H1 (cell line): ENCODE results near the gene AIM2. TPM values are rescaled to one million over a fixed set of nuclear protein-coding genes. Genes with fewer than 3 reads are reported as not detected.

Source experiments
- CTCF ChIA-PET: fragments of 300-600 bp; sonication (Branson Sonifier 250); formaldehyde crosslinking; loops from one replicate; lab custom pipeline; 2021; ENCODE audit not compliant: partially characterized antibody; lab: Charles Lee
- POLR2A ChIA-PET: fragments of 300-600 bp; sonication (Branson Sonifier 250); formaldehyde crosslinking; loops from one replicate; lab custom pipeline; 2021; ENCODE audit warnings: inconsistent platforms; ENCODE audit not compliant: partially characterized antibody; lab: Charles Lee
- DNase-seq, 2 experiments: peaks; one replicate each; pipeline versions ENCODE4 v3.0.0 to v3.0.0-alpha.2; 2010 to 2022; ENCODE audit warnings: low spot score in 2 of 2, low read depth in 1 of 2, mixed read lengths in 1 of 2
- FAIRE-seq: peaks from 2 replicates; lab custom pipeline; 2011; peaks lifted over from hg19 to GRCh38; lab: Jason Lieb, UNC
- H2AFZ ChIP-seq: 2 replicates; pipeline ENCODE4 v1.8.1; 2012; ENCODE audit warnings: low read length, inconsistent platforms
- H2AK5ac ChIP-seq: 2 replicates; pipeline ENCODE4 v1.6.1; 2013; ENCODE audit warnings: low read depth, low read length
- H2BK120ac ChIP-seq: replicated peaks from 2 replicates; pipeline ENCODE3; 2013; ENCODE audit warnings: low read depth, low read length, inconsistent platforms
- H2BK12ac ChIP-seq: 2 replicates; pipeline ENCODE4 v1.6.1; 2013; ENCODE audit warnings: low read depth, low read length
- H2BK15ac ChIP-seq: 2 replicates; pipeline ENCODE4 v1.6.1; 2013; ENCODE audit warnings: low read length
- H2BK20ac ChIP-seq: 2 replicates; pipeline ENCODE4 v1.6.1; 2013; ENCODE audit warnings: low read length
- H2BK5ac ChIP-seq: 2 replicates; pipeline ENCODE4 v1.6.1; 2013; ENCODE audit warnings: low read depth, low read length
- H3K14ac ChIP-seq: 2 replicates; pipeline ENCODE4 v1.6.1; 2013; ENCODE audit warnings: inconsistent platforms; ENCODE audit not compliant: insufficient read length
- H3K18ac ChIP-seq: 2 replicates; pipeline ENCODE4 v1.6.1; 2013; ENCODE audit warnings: low read length; ENCODE audit errors: extremely low read depth
- H3K23ac ChIP-seq: 2 replicates; pipeline ENCODE4 v1.6.1; 2013; ENCODE audit warnings: inconsistent platforms; ENCODE audit not compliant: insufficient read length
- H3K23me2 ChIP-seq: 2 replicates; pipeline ENCODE4 v1.6.1; 2013; ENCODE audit warnings: low read depth, low read length
- H3K27ac ChIP-seq: 2 replicates; pipeline ENCODE4 v1.6.1; 2011; ENCODE audit warnings: low read depth, low read length, inconsistent platforms
- H3K27me3 ChIP-seq, 4 experiments: replicated peaks in 1 of 4; 1 replicate in 1 of 4; 2 replicates in 3 of 4; pipeline versions ENCODE4 v1.6.1 to v1.8.1; 2011 to 2013; ENCODE audit warnings: low read length in 3 of 4, mild to moderate bottlenecking in 3 of 4, inconsistent platforms in 2 of 4, mixed read lengths in 2 of 4, moderate library complexity in 1 of 4; ENCODE audit not compliant: control insufficient read depth in 3 of 4, insufficient read depth in 3 of 4; ENCODE audit errors: extremely low read depth in 1 of 4
- H3K36me3 ChIP-seq, 4 experiments: 2 replicates each; pipeline versions ENCODE4 v1.6.1 to v1.8.1; 2011 to 2013; ENCODE audit warnings: mild to moderate bottlenecking in 4 of 4, low read length in 3 of 4, moderate library complexity in 2 of 4, control low read depth in 1 of 4, inconsistent platforms in 1 of 4; ENCODE audit not compliant: insufficient read depth in 4 of 4, control insufficient read depth in 2 of 4
- H3K4ac ChIP-seq: replicated peaks from 2 replicates; pipeline ENCODE3; 2013; ENCODE audit warnings: low read length, low read depth, mixed read lengths, inconsistent platforms; ENCODE audit not compliant: insufficient read length
- H3K4me1 ChIP-seq, 4 experiments: replicated peaks in 1 of 4; 1 replicate in 1 of 4; 2 replicates in 3 of 4; pipeline versions ENCODE4 v1.6.1 to v1.8.1; 2011 to 2013; ENCODE audit warnings: low read length in 3 of 4, inconsistent platforms in 2 of 4, mixed read lengths in 1 of 4; ENCODE audit not compliant: insufficient read depth in 4 of 4, control insufficient read depth in 3 of 4
- H3K4me2 ChIP-seq, 2 experiments: 2 replicates each; pipeline versions ENCODE4 v1.6.1 to v1.8.1; 2011 to 2013; ENCODE audit warnings: low read depth in 2 of 2, low read length in 2 of 2, control low read depth in 1 of 2, inconsistent platforms in 1 of 2, mild to moderate bottlenecking in 1 of 2; ENCODE audit not compliant: insufficient read depth in 1 of 2
- H3K4me3 ChIP-seq, 4 experiments: fragments of 200-600, 300-600 bp in 1 of 4; sonication (generic), shearing (Covaris generic), sonication (Bioruptor Twin) in 1 of 4; 2 replicates each; pipeline versions ENCODE4 v1.5.1 to v1.8.1; 2011 to 2016; ENCODE audit warnings: low read length in 4 of 4, low read depth in 3 of 4, control low read depth in 2 of 4, inconsistent platforms in 2 of 4, mild to moderate bottlenecking in 2 of 4, mixed read lengths in 1 of 4, moderate library complexity in 1 of 4; ENCODE audit not compliant: insufficient read depth in 2 of 4; ENCODE audit errors: extremely low read depth in 1 of 4
- H3K56ac ChIP-seq: replicated peaks from 2 replicates; pipeline ENCODE3; 2013; ENCODE audit warnings: low read depth, mild to moderate bottlenecking, mixed read lengths, low read length, inconsistent platforms; ENCODE audit not compliant: insufficient read length
- H3K79me1 ChIP-seq: 2 replicates; pipeline ENCODE4 v1.6.1; 2013; ENCODE audit warnings: low read depth, low read length, control low read depth
- H3K79me2 ChIP-seq, 2 experiments: 2 replicates each; pipeline versions ENCODE4 v1.6.1 to v1.8.1; 2012 to 2013; ENCODE audit warnings: low read length in 2 of 2, mild to moderate bottlenecking in 2 of 2, inconsistent platforms in 1 of 2; ENCODE audit not compliant: insufficient read depth in 2 of 2, control insufficient read depth in 1 of 2
- H3K9ac ChIP-seq, 4 experiments: replicated peaks in 1 of 4; 1 replicate in 1 of 4; 2 replicates in 3 of 4; pipeline versions ENCODE4 v1.6.1 to v1.8.1; 2011 to 2013; ENCODE audit warnings: low read depth in 3 of 4, low read length in 3 of 4, control low read depth in 2 of 4, mild to moderate bottlenecking in 2 of 4, moderate library complexity in 2 of 4, inconsistent platforms in 1 of 4; ENCODE audit errors: extremely low read depth in 1 of 4
- H3K9me3 ChIP-seq, 2 experiments: 2 replicates each; pipeline versions ENCODE4 v1.6.1 to v1.8.1; 2012 to 2013; ENCODE audit warnings: mild to moderate bottlenecking in 2 of 2, moderate library complexity in 2 of 2, control low read depth in 1 of 2, inconsistent platforms in 1 of 2, low read depth in 1 of 2, low read length in 1 of 2, mixed read lengths in 1 of 2; ENCODE audit not compliant: insufficient read depth in 2 of 2
- H4K20me1 ChIP-seq, 2 experiments: replicated peaks in 1 of 2; 2 replicates each; pipeline versions ENCODE3 to v1.8.1; 2011 to 2013; ENCODE audit warnings: inconsistent platforms in 2 of 2, low read length in 2 of 2, mild to moderate bottlenecking in 1 of 2; ENCODE audit not compliant: insufficient read depth in 2 of 2, control insufficient read depth in 1 of 2
- H4K5ac ChIP-seq: 2 replicates; pipeline ENCODE4 v1.6.1; 2013; ENCODE audit warnings: low read length, low read depth, mixed read lengths, inconsistent platforms; ENCODE audit not compliant: insufficient read length
- H4K8ac ChIP-seq: 2 replicates; pipeline ENCODE4 v1.8.0; 2013; ENCODE audit warnings: mild to moderate bottlenecking, moderate library complexity, low read length, inconsistent platforms; ENCODE audit not compliant: insufficient read depth; ENCODE audit errors: extremely low read depth
- H4K91ac ChIP-seq: replicated peaks from 2 replicates; pipeline ENCODE3; 2013; ENCODE audit warnings: low read length, mixed read lengths, inconsistent platforms; ENCODE audit not compliant: insufficient read length
- CHD2 ChIP-seq: IDR thresholded peaks from 2 replicates; pipeline ENCODE4 v1.6.1; 2012; ENCODE audit warnings: low read length, improper control_type of control experiment
- GTF2F1 ChIP-seq: IDR thresholded peaks from 2 replicates; pipeline ENCODE4 v1.6.1; 2012; ENCODE audit warnings: low read depth, low read length, improper control_type of control experiment, borderline replicate concordance
- KDM4A ChIP-seq: IDR thresholded peaks from one replicate; pipeline ENCODE4 v1.7.1; 2012; ENCODE audit warnings: low read depth, mild to moderate bottlenecking, moderate library complexity, low read length, inconsistent platforms; ENCODE audit not compliant: severe bottlenecking
- MAX ChIP-seq: IDR thresholded peaks from 2 replicates; pipeline ENCODE4 v1.6.1; 2012; ENCODE audit warnings: inconsistent platforms
- NANOG ChIP-seq: IDR thresholded peaks from 2 replicates; pipeline ENCODE4 v1.6.1; 2011; ENCODE audit warnings: low read length, low read depth, mild to moderate bottlenecking, inconsistent platforms; ENCODE audit not compliant: insufficient read depth, poor library complexity, severe bottlenecking
- POLR2AphosphoS5 ChIP-seq: IDR thresholded peaks from 2 replicates; pipeline ENCODE4 v1.6.1; 2011; ENCODE audit warnings: low read depth, low read length
- SIN3A ChIP-seq, 2 experiments: IDR thresholded peaks in 1 of 2; conservative IDR thresholded peaks in 1 of 2; 2 replicates each; pipeline ENCODE4 v1.6.1; 2011 to 2012; ENCODE audit warnings: low read length in 2 of 2, improper control_type of control experiment in 1 of 2, low read depth in 1 of 2, mild to moderate bottlenecking in 1 of 2
- TAF1 ChIP-seq: IDR thresholded peaks from 2 replicates; pipeline ENCODE4 v1.6.1; 2011; ENCODE audit warnings: mild to moderate bottlenecking, low read depth, low read length
- TBP ChIP-seq: IDR thresholded peaks from 2 replicates; pipeline ENCODE4 v1.6.1; 2011; ENCODE audit warnings: low read depth, low read length, improper control_type of control experiment
- ZNF274 ChIP-seq: IDR thresholded peaks from 2 replicates; pipeline ENCODE4 v1.7.0; 2012; ENCODE audit warnings: low read length, borderline replicate concordance; ENCODE audit errors: extremely low read depth
- WGBS, 2 experiments: shearing (Covaris generic) in 1 of 2; methylation state at CpG; one replicate each; pipeline versions ENCODE4 v1.1.6 to v1.1.7; 2013 to 2015; ENCODE audit warnings: low lambda C conversion rate in 2 of 2, mixed read lengths in 2 of 2, inconsistent platforms in 1 of 2, low coverage in 1 of 2, missing lambda C conversion rate in 1 of 2; ENCODE audit not compliant: insufficient replicate concordance in 2 of 2, insufficient coverage in 1 of 2, insufficient read length in 1 of 2; ENCODE audit errors: extremely low coverage in 1 of 2, missing lambda C conversion rate in 1 of 2; 5-methylcytosine and 5-hydroxymethylcytosine counted together
- polyA plus RNA-seq, 7 experiments: library from polyadenylated mRNA; depleted of rRNA in 3 of 7; stranded (reverse) in 5 of 7; unstranded in 2 of 7; fragments of >200 nt in 5 of 7; fragments of 200-250 nt in 2 of 7; gene quantifications; 1 replicate in 5 of 7; 2 replicates in 1 of 7; 4 replicates in 1 of 7; pipeline versions ENCODE4 v1.2.1 to v1.2.3, GENCODE V29; 2011 to 2013; ENCODE audit warnings: missing spikeins in 2 of 7, mixed read lengths in 2 of 7
- total RNA-seq: library from RNA; stranded (reverse); fragmentation: NEBNext Ultra II Directional; extraction: Animal tissue kit (Norgen Biotek cat#: 25700); gene quantifications from 2 replicates; pipeline ENCODE4 v1.2.1, GENCODE V29; 2021

Gene AIM2
- total and polyA plus RNA-seq, 2 of the 8 experiments (the other 6 are each of a cell fraction or from before 2014, with no cell fraction given), result 0.21 to 2.1 TPM

- H3K23ac ChIP-seq, result no peak overlapping the region
- H3K27ac ChIP-seq, result no peak overlapping the region
- no peaks in the 10 kb centered on the region for H3K79me1 ChIP-seq
- no peaks in the 10 kb centered on the region for H3K36me3 ChIP-seq
- no peak overlapping the region for H3K4ac ChIP-seq
- H3K56ac ChIP-seq, result no peak overlapping the region
- H4K91ac ChIP-seq, result no peak overlapping the region
- ChIA-PET POLR2A (no interaction called here), CTCF (no interaction called here)
- TF ChIP-seq ZNF274, result no peak
- TF ChIP-seq TBP, result no peak
- no peak for TF ChIP-seq NANOG
- TF ChIP-seq SIN3A (conservative IDR thresholded peaks at IDR 0.05 in 1 of 2, IDR thresholded peaks at IDR 0.05 in 1 of 2; ENCODE audit: low read depth in 1 of 2, low read length in 2 of 2), result no peak
- no peak for TF ChIP-seq GTF2F1
- no peak for TF ChIP-seq POLR2AphosphoS5
- TF ChIP-seq CHD2, result no peak
- no peak for TF ChIP-seq MAX
- no peak for TF ChIP-seq KDM4A
- TF ChIP-seq TAF1, result no peak
- H2BK12ac ChIP-seq, result no peak overlapping the region
- no peak for DNase-seq
- no peak overlapping the region for H3K9ac ChIP-seq
- H2BK15ac ChIP-seq, result no peak overlapping the region
- no peak overlapping the region for H2AK5ac ChIP-seq
- 64% methylated on average over 3 of the region's 3 CpGs; no CpG with 5 or more reads in 1 of the 2 experiments for WGBS, 2 experiments
- no peak overlapping the region for H3K18ac ChIP-seq
- no peaks in the 10 kb centered on the region for H4K20me1 ChIP-seq
- H3K23me2 ChIP-seq, result no peaks in the 10 kb centered on the region
- no peak overlapping the region for H2BK120ac ChIP-seq
- H3K9me3 ChIP-seq, result no peaks in the 10 kb centered on the region
- no peak overlapping the region for H4K5ac ChIP-seq
- H4K8ac ChIP-seq, result no peak overlapping the region
- no peak overlapping the region for H3K4me3 ChIP-seq
- no peak overlapping the region for H2BK5ac ChIP-seq
- no peaks in the 10 kb centered on the region for H3K4me1 ChIP-seq
- no peak overlapping the region for H3K4me2 ChIP-seq
- no peaks in the 10 kb centered on the region for H3K27me3 ChIP-seq
- no peak overlapping the region for H2AFZ ChIP-seq
- H2BK20ac ChIP-seq, result no peak overlapping the region
- H3K79me2 ChIP-seq, result no peaks in the 10 kb centered on the region
- FAIRE-seq, result no peak
- no peak overlapping the region for H3K14ac ChIP-seq
Observed at GRCh38 chr1:159092036-159092760, 15.6 kb upstream of the AIM2 start.
